Fibroblast of pulmonary artery (primary cell): ENCODE measurements around the gene ELP2.
A peak's percentile ranks its signal among the peaks of the same experiment; 100 is the strongest.

Experiments
- DNase-seq: peaks from one replicate; pipeline ENCODE4 v3.0.0-alpha.2; 2010; ENCODE audit warnings: low read depth
- H3K4me3 ChIP-seq: replicated peaks from 2 replicates; pipeline ENCODE4 v1.5.1; 2011; ENCODE audit warnings: low read depth, mild to moderate bottlenecking, control low read depth, low read length, moderate library complexity
- TF ChIP-seq, protein P1 (sequence below): IDR thresholded peaks from 2 replicates; pipeline ENCODE4 v1.5.1; 2011; ENCODE audit warnings: mild to moderate bottlenecking, control low read depth, low read length, inconsistent platforms; ENCODE audit errors: missing control alignments

Gene ELP2

DNA sequence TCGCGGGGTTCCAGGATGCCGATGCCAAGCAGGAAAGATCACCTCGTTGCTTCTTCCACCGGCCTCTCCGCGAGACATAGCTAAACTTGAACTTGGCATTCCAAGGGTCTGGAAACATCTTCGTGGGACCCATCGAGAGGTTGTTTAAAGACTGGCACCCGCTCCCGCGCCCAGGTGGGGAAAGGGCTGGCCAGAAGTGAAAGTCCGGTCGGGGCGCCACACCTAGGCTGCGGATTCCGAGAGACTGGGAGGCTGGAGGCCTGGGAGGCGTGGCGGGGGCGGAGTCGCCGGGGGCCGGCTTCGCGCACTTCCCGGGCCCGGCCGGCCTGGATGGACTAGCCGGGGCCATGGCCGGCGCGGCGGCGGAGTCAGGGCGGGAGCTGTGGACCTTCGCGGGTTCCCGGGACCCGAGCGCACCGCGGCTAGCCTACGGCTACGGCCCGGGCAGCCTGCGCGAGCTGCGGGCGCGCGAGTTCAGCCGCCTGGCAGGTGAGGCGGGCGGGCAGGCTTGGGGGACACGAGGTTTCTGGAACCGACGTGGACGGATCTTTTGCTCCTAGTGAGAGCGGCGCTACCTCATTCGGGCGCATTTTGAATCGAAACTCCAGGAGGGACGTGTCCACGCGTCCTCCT lies 57.6 kb downstream of the ELP2 start, which contains the start of gene MOCOS:
MOCOS (plus strand) TSS at position 305 of the 633 bp plus-strand sequence; CDS start at position 348, 43 bp downstream.
- peak within 1 kb of the TSS; percentile 72 for H3K4me3 ChIP-seq
- DNase-seq = peak; percentile 54
- TF ChIP-seq, protein P1, sequence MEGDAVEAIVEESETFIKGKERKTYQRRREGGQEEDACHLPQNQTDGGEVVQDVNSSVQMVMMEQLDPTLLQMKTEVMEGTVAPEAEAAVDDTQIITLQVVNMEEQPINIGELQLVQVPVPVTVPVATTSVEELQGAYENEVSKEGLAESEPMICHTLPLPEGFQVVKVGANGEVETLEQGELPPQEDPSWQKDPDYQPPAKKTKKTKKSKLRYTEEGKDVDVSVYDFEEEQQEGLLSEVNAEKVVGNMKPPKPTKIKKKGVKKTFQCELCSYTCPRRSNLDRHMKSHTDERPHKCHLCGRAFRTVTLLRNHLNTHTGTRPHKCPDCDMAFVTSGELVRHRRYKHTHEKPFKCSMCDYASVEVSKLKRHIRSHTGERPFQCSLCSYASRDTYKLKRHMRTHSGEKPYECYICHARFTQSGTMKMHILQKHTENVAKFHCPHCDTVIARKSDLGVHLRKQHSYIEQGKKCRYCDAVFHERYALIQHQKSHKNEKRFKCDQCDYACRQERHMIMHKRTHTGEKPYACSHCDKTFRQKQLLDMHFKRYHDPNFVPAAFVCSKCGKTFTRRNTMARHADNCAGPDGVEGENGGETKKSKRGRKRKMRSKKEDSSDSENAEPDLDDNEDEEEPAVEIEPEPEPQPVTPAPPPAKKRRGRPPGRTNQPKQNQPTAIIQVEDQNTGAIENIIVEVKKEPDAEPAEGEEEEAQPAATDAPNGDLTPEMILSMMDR = no peak

DNA sequence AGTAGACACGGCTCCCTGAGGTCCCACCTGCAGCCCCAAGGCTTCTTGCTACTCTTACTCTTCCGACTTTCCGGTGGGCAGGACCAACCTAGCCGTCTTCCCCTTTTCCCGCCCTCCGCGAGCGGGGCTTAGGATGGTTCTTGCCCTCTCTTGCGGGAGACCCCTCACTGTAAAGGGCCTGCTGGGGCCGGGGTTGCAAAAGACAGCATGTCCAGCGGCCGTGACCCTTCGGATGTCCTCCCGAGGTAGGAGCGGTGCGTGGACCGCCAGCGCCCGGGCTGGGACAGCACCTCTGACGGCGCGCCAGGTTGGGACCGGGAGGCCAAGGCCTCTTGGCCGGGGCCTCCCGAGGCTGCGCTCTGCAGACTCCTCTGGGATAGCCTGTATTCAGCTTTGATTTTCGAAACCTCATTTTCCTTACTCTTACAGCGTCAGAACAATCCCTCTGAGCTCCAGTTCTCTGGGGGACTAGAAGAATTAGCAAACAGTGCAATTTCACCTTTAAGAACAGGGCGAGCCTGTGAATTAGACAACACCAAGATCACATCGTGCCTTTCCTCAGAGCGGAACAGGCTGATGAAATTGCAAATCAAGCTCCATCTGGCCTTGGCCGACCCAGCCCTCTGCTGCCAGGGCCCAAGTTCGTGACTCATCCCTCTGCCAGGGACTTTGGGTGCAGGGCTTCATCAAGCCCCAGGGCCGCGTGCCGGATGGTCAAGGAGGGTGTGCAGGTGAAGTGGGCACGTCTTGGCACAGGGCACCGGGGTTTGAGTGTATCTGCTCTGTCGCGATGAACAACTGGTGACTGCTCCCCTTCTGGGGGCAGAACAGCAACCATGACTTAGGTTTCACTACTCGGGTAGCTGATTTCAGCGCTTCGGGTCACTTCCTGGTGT lies 58.4 kb downstream of the ELP2 start:
- no peak for DNase-seq
- H3K4me3 ChIP-seq = peak overlapping the region; percentile 72
- TF ChIP-seq, protein P1 = no peak

DNA sequence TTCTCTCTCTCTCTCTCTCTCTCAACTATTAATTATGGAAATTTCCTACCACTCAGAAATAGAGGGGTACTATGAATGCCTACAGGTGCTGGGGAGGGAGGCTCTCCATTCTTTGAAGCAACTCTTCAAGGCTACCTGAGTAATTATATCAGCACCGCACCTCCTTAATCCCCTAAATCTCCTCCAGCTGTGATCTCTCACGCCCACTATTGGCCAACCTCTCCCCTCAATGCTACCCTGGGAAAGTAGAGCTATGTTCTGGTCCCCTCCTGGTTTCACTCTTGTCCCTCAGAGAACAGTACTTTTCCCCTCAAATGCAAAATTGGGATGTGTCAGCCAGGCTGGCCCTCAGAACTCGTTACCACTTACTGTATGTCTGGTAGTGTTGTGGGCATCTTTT lies 59.2 kb downstream of the ELP2 start:
- H3K4me3 ChIP-seq = peak overlapping the region; percentile 17
- no peak for DNase-seq
- TF ChIP-seq, protein P1 = no peak

DNA sequence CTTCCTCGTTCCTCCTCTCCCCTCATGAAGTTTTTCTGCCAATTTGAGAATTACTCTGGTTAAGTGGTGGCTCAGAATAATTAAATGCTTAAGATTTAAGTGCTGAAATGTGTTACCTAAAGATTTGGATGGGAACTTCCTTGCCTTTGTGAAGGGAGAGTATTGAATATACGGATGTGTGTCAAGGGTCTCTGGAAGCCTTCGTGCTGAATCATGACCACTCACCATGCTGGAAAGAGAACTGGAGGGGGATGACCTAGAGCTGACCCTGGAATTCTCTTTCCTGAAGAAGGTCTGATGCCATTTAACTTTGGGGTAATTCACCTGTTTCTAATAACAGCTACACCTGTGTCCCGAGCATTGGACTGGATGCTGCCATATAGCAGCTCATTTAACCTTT lies 59.8 kb downstream of the ELP2 start:
- TF ChIP-seq, protein P1 = no peak
- H3K4me3 ChIP-seq = no peak overlapping the region
- DNase-seq = no peak

DNA sequence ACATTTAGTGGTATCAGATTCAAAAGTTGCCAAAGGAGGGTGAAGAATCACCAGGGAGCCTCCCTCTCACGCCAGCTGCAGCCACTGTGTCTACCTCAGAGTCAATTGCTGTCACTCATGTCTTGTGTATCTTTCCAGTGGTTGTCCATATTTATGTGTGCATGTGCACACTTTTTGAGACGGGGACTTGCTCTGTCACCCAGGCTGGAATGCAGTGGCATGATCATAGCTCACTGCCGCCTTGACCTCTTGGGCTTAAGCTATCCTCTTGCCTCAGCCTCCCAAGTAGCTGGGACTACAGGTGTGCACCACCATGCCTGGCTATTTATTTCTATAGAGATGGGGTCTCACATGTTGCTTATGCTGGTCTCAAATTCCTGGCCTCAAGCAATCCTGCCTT lies 61.6 kb downstream of the ELP2 start:
- DNase-seq = no peak
- TF ChIP-seq, protein P1 = no peak
- H3K4me3 ChIP-seq = no peak overlapping the region

DNA sequence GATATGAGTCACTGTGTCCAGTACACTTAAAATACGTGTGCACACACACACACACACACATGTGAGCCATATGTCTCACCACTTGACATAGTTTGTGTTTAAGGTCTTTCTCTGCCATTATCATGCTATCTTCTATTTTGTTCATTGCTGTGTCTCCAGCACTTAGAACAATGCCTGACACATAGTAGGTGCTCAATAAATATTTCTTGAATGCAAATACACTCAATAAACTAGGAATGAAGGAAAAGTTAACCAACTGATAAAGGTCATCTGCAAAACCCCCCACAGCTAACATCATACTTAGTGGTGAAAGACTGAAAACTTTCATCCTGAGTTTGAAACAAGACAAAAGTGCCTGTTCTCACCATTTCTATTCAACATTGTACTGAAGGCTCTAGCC lies 62.0 kb downstream of the ELP2 start:
- TF ChIP-seq, protein P1 = no peak
- DNase-seq = no peak
- no peak overlapping the region for H3K4me3 ChIP-seq
